GM23338 (cell line): ENCODE measurements around the gene OR51S1. TPM values are rescaled to one million over a fixed set of nuclear protein-coding genes. Genes with fewer than 3 reads are reported as not detected.
A peak's percentile ranks its signal among the peaks of the same experiment; 100 is the strongest.

Source experiments
- ATAC-seq: fragments of 200-7000 bp; cut with Tn5 transposase; 3 replicates; pipeline ENCODE4 v1.9.1; 2020
- DNase-seq: peaks from one replicate; pipeline ENCODE4 v3.0.0-alpha.2; 2015; ENCODE audit warnings: low spot score
- H2AFZ ChIP-seq: fragments of 200-600 bp; sonication (generic); 2 replicates; pipeline ENCODE4 v1.8.0; 2016; ENCODE audit warnings: antibody characterized with exemption, mild to moderate bottlenecking, moderate library complexity
- H3F3A ChIP-seq: fragments of 200-600 bp; sonication (generic); replicated peaks from 2 replicates; pipeline ENCODE4 v1.8.0; 2017; ENCODE audit warnings: antibody characterized with exemption, mixed run types, low read depth
- H3K27ac ChIP-seq: fragments of 200-600 bp; sonication (generic); 2 replicates; pipeline ENCODE4 v1.6.1; 2016; ENCODE audit warnings: low read depth
- H3K27me3 ChIP-seq: fragments of 200-600 bp; sonication (generic); 2 replicates; pipeline ENCODE4 v1.8.0; 2016; ENCODE audit warnings: mild to moderate bottlenecking, mixed run types, moderate library complexity; ENCODE audit not compliant: insufficient read depth
- H3K36me3 ChIP-seq: fragments of 200-600 bp; sonication (generic); 2 replicates; pipeline ENCODE4 v1.8.0; 2016; ENCODE audit warnings: mild to moderate bottlenecking; ENCODE audit not compliant: insufficient read depth
- H3K4me1 ChIP-seq: fragments of 200-600 bp; sonication (generic); 2 replicates; pipeline ENCODE4 v1.8.0; 2016; ENCODE audit warnings: mild to moderate bottlenecking, moderate library complexity; ENCODE audit not compliant: insufficient read depth
- H3K4me2 ChIP-seq: fragments of 200-600 bp; sonication (generic); 2 replicates; pipeline ENCODE4 v1.7.1; 2017; ENCODE audit warnings: mixed run types
- H3K4me3 ChIP-seq: fragments of 200-600 bp; sonication (generic); 2 replicates; pipeline ENCODE4 v1.6.1; 2016; ENCODE audit warnings: mixed run types
- H3K79me2 ChIP-seq: fragments of 200-600 bp; sonication (generic); replicated peaks from 2 replicates; pipeline ENCODE4 v1.8.0; 2017; ENCODE audit warnings: mild to moderate bottlenecking; ENCODE audit not compliant: insufficient read depth
- H3K9me2 ChIP-seq: fragments of 200-600 bp; sonication (generic); 2 replicates; pipeline ENCODE4 v1.8.0; 2017; ENCODE audit not compliant: insufficient read depth
- H4K20me1 ChIP-seq: fragments of 200-600 bp; sonication (generic); replicated peaks from 2 replicates; pipeline ENCODE4 v1.8.0; 2017; ENCODE audit warnings: mild to moderate bottlenecking; ENCODE audit not compliant: insufficient read depth
- H3K27ac Mint-ChIP-seq: 2 replicates; pipeline ENCODE4 v1.8.0; 2020; ENCODE audit warnings: inconsistent platforms, mild to moderate bottlenecking, moderate library complexity, mixed read lengths
- H3K27me3 Mint-ChIP-seq: 3 replicates; pipeline ENCODE4 v1.8.0; 2022; ENCODE audit warnings: low read depth, mild to moderate bottlenecking, moderate library complexity, mixed read lengths, inconsistent platforms; ENCODE audit not compliant: insufficient read depth, poor library complexity
- H3K36me3 Mint-ChIP-seq: 3 replicates; pipeline ENCODE4 v1.8.0; 2021; ENCODE audit warnings: low read depth, mild to moderate bottlenecking, inconsistent platforms, moderate library complexity, mixed read lengths
- H3K4me1 Mint-ChIP-seq: 3 replicates; pipeline ENCODE4 v1.8.0; 2020; ENCODE audit warnings: mild to moderate bottlenecking, inconsistent platforms, mixed read lengths
- H3K4me3 Mint-ChIP-seq: 3 replicates; pipeline ENCODE4 v1.8.0; 2021; ENCODE audit warnings: moderate library complexity, mild to moderate bottlenecking, inconsistent platforms, mixed read lengths
- H3K9me3 Mint-ChIP-seq: 3 replicates; pipeline ENCODE4 v1.8.0; 2020; ENCODE audit warnings: moderate library complexity, mild to moderate bottlenecking, inconsistent platforms, mixed read lengths
- POLR2AphosphoS5 ChIP-seq: IDR thresholded peaks from 2 replicates; pipeline ENCODE4 v1.6.1; 2016; ENCODE audit warnings: antibody characterized with exemption, low read depth
- STAT1 ChIP-seq: IDR thresholded peaks from one replicate; pipeline ENCODE4 v1.6.1; 2016; ENCODE audit warnings: antibody characterized with exemption; ENCODE audit not compliant: unreplicated experiment
- ZNF114 ChIP-seq: fragments of 250-450 bp; sonication (Bioruptor Pico); IDR thresholded peaks from 2 replicates; pipeline ENCODE4 v1.5.0; 2020; ENCODE audit warnings: mild to moderate bottlenecking, moderate library complexity
- ZNF331 ChIP-seq: fragments of 250-450 bp; sonication (Bioruptor Pico); IDR thresholded peaks from 2 replicates; pipeline ENCODE4 v1.5.0; 2020; ENCODE audit warnings: low read depth, mild to moderate bottlenecking, moderate library complexity
- polyA plus RNA-seq: library from polyadenylated mRNA; unstranded; fragments of >200 nt; fragmentation: Nextera tagmentation; extraction: Ambion mirVana; gene quantifications from 2 replicates; pipeline ENCODE4 v1.2.1, GENCODE V29; 2016
- total RNA-seq: library from RNA; depleted of rRNA; stranded (reverse); fragments of >200 nt; shearing (Covaris generic); gene quantifications from 2 replicates; pipeline ENCODE4 v1.2.3, GENCODE V29; 2014
- TF ChIP-seq, protein P1 (sequence below): fragments of 250-450 bp; sonication (Bioruptor Pico); IDR thresholded peaks from 2 replicates; pipeline ENCODE4 v1.5.0; 2020; ENCODE audit warnings: mild to moderate bottlenecking, moderate library complexity
- TF ChIP-seq, protein P2 (sequence below), 2 experiments: fragments of 200-600 bp in 1 of 2; sonication (generic) in 1 of 2; conservative IDR thresholded peaks; 2 replicates each; pipeline versions ENCODE4 v1.5.1 to v1.6.1; 2016 to 2017; ENCODE audit warnings: antibody characterized with exemption in 2 of 2, low read depth in 2 of 2, mild to moderate bottlenecking in 2 of 2, moderate library complexity in 1 of 2

The OR51S1 gene
- total and polyA plus RNA-seq, 2 experiments from 2014 or later = not detected

DNA sequence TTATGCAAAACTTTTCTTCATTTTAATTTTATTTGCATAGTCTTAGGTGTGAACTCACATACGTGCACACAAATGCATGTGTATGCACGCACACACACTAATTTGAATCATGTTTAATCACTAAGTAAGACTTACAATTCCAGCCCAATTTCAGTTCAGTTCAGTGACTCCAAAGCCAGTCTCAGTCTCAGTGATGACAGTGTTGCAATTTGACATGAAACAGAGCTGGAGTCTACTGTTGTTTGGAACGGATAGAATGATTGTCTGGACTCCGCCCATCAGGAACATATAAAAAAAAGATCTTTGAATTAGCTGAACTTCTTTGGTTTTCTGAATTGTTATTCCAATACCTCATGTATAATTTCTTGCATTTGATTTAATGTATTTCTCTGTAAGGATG, 14.9 kb upstream of the OR51S1 start:
- H3K79me2 ChIP-seq = no peaks in the 10 kb centered on the region
- H3F3A ChIP-seq = no peaks in the 10 kb centered on the region
- H3K36me3 ChIP-seq = no peaks in the 10 kb centered on the region
- 0 out of 2 replicates have a peak, but pooled peaks cover 5% of the 10 kb centered on the region for H3K9me2 ChIP-seq
- peak overlapping the region; percentile 42 for H3K4me2 ChIP-seq
- H3K27ac ChIP-seq = no peak overlapping the region
- H3K4me3 Mint-ChIP-seq = no peak overlapping the region
- DNase-seq (no peak), ATAC-seq (no peak)
- H2AFZ ChIP-seq = no peak overlapping the region
- no peak overlapping the region for H3K27ac Mint-ChIP-seq
- H3K9me3 Mint-ChIP-seq = peaks cover 6% of the 10 kb centered on the region
- peaks cover 31% of the 10 kb centered on the region for H3K4me1 Mint-ChIP-seq
- no peaks in the 10 kb centered on the region for H3K27me3 ChIP-seq
- H3K4me3 ChIP-seq = no peak overlapping the region
- H4K20me1 ChIP-seq = no peaks in the 10 kb centered on the region
- no peak for TF ChIP-seq ZNF114 (CRISPR knock-in tag)
- TF ChIP-seq ZNF331 (CRISPR knock-in tag) = no peak
- TF ChIP-seq, protein P1, sequence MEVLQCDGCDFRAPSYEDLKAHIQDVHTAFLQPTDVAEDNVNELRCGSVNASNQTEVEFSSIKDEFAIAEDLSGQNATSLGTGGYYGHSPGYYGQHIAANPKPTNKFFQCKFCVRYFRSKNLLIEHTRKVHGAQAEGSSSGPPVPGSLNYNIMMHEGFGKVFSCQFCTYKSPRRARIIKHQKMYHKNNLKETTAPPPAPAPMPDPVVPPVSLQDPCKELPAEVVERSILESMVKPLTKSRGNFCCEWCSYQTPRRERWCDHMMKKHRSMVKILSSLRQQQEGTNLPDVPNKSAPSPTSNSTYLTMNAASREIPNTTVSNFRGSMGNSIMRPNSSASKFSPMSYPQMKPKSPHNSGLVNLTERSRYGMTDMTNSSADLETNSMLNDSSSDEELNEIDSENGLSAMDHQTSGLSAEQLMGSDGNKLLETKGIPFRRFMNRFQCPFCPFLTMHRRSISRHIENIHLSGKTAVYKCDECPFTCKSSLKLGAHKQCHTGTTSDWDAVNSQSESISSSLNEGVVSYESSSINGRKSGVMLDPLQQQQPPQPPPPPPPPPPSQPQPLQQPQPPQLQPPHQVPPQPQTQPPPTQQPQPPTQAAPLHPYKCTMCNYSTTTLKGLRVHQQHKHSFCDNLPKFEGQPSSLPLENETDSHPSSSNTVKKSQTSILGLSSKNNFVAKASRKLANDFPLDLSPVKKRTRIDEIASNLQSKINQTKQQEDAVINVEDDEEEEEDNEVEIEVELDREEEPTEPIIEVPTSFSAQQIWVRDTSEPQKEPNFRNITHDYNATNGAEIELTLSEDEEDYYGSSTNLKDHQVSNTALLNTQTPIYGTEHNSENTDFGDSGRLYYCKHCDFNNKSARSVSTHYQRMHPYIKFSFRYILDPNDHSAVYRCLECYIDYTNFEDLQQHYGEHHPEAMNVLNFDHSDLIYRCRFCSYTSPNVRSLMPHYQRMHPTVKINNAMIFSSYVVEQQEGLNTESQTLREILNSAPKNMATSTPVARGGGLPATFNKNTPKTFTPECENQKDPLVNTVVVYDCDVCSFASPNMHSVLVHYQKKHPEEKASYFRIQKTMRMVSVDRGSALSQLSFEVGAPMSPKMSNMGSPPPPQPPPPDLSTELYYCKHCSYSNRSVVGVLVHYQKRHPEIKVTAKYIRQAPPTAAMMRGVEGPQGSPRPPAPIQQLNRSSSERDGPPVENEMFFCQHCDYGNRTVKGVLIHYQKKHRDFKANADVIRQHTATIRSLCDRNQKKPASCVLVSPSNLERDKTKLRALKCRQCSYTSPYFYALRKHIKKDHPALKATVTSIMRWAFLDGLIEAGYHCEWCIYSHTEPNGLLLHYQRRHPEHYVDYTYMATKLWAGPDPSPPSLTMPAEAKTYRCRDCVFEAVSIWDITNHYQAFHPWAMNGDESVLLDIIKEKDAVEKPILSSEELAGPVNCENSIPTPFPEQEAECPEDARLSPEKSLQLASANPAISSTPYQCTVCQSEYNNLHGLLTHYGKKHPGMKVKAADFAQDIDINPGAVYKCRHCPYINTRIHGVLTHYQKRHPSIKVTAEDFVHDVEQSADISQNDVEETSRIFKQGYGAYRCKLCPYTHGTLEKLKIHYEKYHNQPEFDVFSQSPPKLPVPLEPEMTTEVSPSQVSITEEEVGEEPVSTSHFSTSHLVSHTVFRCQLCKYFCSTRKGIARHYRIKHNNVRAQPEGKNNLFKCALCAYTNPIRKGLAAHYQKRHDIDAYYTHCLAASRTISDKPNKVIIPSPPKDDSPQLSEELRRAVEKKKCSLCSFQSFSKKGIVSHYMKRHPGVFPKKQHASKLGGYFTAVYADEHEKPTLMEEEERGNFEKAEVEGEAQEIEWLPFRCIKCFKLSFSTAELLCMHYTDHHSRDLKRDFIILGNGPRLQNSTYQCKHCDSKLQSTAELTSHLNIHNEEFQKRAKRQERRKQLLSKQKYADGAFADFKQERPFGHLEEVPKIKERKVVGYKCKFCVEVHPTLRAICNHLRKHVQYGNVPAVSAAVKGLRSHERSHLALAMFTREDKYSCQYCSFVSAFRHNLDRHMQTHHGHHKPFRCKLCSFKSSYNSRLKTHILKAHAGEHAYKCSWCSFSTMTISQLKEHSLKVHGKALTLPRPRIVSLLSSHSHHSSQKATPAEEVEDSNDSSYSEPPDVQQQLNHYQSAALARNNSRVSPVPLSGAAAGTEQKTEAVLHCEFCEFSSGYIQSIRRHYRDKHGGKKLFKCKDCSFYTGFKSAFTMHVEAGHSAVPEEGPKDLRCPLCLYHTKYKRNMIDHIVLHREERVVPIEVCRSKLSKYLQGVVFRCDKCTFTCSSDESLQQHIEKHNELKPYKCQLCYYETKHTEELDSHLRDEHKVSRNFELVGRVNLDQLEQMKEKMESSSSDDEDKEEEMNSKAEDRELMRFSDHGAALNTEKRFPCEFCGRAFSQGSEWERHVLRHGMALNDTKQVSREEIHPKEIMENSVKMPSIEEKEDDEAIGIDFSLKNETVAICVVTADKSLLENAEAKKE (CRISPR knock-in tag) = no peak
- TF ChIP-seq POLR2AphosphoS5 = no peak
- TF ChIP-seq, protein P2, sequence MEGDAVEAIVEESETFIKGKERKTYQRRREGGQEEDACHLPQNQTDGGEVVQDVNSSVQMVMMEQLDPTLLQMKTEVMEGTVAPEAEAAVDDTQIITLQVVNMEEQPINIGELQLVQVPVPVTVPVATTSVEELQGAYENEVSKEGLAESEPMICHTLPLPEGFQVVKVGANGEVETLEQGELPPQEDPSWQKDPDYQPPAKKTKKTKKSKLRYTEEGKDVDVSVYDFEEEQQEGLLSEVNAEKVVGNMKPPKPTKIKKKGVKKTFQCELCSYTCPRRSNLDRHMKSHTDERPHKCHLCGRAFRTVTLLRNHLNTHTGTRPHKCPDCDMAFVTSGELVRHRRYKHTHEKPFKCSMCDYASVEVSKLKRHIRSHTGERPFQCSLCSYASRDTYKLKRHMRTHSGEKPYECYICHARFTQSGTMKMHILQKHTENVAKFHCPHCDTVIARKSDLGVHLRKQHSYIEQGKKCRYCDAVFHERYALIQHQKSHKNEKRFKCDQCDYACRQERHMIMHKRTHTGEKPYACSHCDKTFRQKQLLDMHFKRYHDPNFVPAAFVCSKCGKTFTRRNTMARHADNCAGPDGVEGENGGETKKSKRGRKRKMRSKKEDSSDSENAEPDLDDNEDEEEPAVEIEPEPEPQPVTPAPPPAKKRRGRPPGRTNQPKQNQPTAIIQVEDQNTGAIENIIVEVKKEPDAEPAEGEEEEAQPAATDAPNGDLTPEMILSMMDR (conservative IDR thresholded peaks at IDR 0.05; ENCODE audit: low read depth in 2 of 2) = no peak
- TF ChIP-seq STAT1 = no peak
- H3K4me1 ChIP-seq = peaks cover 16% of the 10 kb centered on the region
- peaks cover 1% of the 10 kb centered on the region for H3K27me3 Mint-ChIP-seq
- H3K36me3 Mint-ChIP-seq = 0 out of 3 replicates have a peak, but pooled peaks cover 4% of the 10 kb centered on the region
